Ovary (tissue), 3 donors: ENCODE results near the gene ALKBH2.

Experiments
- EP300 ChIP-seq: sonication (generic); formaldehyde crosslinking; IDR thresholded peaks from one replicate; pipeline ENCODE4 v1.6.1; 2017; ENCODE audit warnings: antibody characterized with exemption
- TF ChIP-seq, protein P1 (sequence below), 3 donors: fragments of 450-650 bp in 2 of 3; fragments of 200-600 bp in 1 of 3; IDR thresholded peaks; one replicate each; pipeline versions ENCODE4 v1.5.1 to v1.8.0; 2016 to 2022; ENCODE audit warnings: antibody characterized with exemption in 3 of 3, mild to moderate bottlenecking in 1 of 3
- donor health status: DM: no; HTN: no; CAD: no.

DNA sequence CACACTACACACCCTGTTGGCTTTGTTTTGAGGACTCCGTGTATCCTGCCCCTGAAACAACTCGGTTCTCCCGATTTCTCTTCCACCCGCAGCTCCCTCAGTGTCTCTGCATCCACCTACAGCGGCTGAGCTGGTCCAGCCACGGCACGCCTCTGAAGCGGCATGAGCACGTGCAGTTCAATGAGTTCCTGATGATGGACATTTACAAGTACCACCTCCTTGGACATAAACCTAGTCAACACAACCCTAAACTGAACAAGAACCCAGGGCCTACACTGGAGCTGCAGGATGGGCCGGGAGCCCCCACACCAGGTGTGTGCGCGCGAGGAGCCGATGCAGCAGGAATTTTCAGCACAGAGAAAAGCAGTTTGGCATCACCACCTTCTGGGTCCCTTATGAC, 10.5 kb downstream of the ALKBH2 start:
- TF ChIP-seq, protein P1, sequence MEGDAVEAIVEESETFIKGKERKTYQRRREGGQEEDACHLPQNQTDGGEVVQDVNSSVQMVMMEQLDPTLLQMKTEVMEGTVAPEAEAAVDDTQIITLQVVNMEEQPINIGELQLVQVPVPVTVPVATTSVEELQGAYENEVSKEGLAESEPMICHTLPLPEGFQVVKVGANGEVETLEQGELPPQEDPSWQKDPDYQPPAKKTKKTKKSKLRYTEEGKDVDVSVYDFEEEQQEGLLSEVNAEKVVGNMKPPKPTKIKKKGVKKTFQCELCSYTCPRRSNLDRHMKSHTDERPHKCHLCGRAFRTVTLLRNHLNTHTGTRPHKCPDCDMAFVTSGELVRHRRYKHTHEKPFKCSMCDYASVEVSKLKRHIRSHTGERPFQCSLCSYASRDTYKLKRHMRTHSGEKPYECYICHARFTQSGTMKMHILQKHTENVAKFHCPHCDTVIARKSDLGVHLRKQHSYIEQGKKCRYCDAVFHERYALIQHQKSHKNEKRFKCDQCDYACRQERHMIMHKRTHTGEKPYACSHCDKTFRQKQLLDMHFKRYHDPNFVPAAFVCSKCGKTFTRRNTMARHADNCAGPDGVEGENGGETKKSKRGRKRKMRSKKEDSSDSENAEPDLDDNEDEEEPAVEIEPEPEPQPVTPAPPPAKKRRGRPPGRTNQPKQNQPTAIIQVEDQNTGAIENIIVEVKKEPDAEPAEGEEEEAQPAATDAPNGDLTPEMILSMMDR (IDR thresholded peaks at IDR 0.05), result no peak
- no peak for TF ChIP-seq EP300
